NCI-H1048 (cell line): ENCODE results near the gene UBE2V1.
A peak's percentile ranks its signal among the peaks of the same experiment; 100 is the strongest.
"Not testable (repeated sequence)": the region's sequence is repeated elsewhere in the genome, so short reads cannot be mapped to it uniquely, and the experiment has no call there.

Experiments used
- DNase-seq: peaks from one replicate; lab custom pipeline; 2025; lab: John Stamatoyannopoulos, UW

Gene UBE2V1

GRCh38 chr20:50112512-50113419 is at the start of gene UBE2V1:
Gene UBE2V1 (minus strand): TSS chr20:50113150. CDS start chr20:50113128, 22 bp downstream.
- peak; percentile 35 for DNase-seq

DNA sequence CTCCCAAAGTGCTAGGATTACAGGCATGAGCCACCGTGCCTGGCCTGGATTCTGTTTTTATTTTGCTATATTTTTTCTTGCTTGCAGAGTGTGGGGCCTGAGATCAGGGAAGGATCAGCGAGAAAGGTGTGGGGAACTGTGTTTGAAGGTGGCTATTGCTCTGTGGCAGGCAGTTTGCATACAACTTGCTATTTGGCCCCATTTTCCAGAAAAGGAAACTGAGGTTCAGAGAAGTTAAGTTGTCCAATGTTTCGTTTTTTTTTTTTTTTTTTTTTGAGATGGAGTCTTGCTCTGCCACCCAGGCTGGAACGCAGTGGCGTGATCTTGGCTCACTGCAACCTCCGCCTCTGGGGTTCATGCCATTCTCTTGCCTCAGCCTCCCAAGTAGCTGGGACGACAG is 48.5 kb upstream of the UBE2V1 start:
- DNase-seq = not testable (repeated sequence)

DNA sequence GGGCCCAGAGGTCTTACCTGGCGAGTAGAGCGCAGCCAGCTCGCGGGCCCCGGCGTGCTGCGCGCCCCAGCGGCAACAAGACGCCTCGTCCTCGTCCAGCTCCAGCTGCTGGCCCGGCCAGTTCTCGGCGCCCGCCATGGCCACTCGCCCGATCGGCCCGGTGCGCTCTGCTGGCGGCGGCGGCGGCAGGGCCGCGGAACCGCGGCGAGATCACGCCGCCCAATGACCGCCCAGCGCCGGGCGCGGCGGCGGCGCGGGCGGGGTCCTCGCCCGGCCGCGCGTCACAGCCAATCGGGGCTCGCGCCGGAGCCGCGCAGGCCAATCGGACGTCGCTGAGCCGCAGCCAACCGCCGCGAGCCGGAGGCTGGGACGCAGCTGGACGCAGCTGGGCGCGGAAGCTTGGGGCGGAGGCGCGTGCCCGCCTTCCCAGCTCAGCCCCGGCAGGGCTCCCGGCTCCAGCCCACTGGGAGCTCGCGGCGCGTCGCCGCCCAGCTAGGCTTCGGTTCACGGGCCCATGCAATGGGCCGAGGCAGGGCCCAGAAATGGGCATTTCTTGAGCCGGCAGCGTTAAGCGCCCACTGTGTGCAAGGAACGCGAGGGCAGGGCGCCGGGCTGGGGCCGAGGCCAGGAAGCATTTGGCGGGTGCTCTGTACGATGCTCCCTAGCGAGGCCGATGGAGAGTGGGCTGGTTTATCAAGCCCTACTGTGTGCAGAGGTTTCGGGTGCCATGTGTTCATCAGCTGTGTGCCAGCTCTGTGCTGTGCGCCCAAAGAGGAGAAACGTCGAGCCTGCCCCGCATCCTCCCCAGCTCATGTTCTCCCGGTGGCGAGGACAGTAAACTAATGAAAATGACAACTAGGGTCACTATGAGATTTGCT is 40.8 kb upstream of the UBE2V1 start, which contains the start of gene PEDS1:
TSS of gene PEDS1 (minus strand) at position 224 of the 878 bp plus-strand sequence. CDS start at position 138, 86 bp downstream.
- peak; percentile 71 for DNase-seq

DNA sequence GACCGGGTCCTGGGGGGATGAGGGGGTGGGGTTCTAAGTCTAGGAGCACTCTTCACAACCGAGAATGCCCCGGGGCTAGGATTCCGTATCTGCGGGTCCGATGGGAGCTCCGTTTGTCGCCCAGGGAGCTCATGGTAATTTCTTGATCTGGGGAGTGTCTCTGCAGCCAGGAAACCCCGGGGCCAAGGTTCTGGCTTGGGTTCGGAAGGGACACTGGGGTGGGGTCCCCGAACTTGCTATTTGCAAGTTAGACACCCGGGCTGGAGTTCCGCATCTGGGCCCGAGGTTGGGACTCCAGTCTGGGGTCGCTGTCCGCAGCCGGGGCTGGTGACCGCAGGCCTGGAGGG is 40.2 kb upstream of the UBE2V1 start:
- DNase-seq = no peak

DNA sequence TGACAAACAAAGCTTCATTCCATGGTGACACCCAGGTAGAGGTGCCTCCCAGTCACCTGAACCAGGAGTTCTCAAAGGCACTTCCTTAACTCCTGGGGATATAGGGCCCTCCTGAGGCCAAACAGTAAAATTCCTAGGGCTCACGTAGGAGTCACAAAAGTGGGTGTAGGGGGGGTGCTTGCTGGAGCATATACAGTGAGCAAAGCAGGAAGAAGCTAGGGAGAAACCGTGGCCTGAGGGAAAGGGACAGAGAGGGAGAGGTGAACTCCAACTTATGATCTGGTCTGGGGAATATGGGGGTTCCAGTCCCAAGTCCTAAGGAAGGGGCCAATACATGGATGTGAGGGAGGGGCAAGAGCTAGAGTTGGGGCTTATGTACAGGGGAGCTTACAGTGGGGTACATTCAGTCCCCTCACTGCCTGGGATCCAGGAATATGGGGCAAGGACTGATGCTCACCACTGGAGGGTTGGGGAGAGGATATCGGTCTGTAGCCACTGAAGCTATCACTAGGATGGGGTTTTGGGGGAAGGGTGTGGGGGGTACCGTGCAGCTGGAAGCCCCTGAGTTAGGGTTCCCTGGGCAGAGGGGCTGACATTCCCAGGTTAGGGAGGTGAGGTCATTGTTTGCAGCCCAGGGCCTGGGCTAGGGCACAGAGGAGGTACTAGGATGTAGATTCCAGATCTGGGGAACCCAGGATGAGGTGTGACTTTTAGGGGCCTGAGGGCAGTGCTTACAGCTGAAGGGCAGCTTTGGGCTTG is 39.6 kb upstream of the UBE2V1 start:
- DNase-seq = no peak

DNA sequence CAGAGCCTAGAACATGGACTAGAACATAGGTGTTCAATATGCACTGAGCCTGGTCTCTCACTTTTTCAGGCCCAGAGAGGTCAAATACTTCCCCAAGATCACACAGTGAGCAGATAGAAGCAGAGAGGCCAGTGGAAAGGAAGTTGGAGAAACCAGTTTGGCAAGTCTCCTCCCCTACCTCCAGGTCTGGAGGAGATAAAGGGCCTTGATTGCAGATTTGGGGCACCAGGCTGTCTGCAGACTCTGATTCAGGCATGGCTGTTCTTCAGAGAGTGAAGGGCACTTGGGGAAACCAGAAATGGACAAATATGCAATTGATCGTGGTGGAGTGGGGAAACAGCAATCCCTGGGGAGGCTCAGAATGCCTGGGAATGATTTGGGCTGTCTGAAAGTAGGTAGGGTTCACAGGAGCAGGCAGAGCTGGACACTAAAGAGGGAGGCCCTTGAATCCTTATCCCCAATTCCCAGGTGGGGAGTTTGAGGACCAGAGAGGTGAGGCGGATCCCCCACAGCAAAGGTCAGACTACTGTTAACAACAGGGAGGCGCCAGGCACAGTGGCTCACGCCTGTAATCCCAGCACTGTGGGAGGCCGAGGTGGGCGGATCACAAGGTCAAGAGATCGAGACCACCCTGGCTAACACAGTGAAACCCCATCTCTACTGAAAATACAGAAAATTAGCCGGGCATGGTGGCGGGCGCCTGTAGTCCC is 38.2 kb upstream of the UBE2V1 start:
- peak; percentile 24 for DNase-seq

GRCh38 chr20:50149481-50150254 is 36.7 kb upstream of the UBE2V1 start:
- DNase-seq = no peak

DNA sequence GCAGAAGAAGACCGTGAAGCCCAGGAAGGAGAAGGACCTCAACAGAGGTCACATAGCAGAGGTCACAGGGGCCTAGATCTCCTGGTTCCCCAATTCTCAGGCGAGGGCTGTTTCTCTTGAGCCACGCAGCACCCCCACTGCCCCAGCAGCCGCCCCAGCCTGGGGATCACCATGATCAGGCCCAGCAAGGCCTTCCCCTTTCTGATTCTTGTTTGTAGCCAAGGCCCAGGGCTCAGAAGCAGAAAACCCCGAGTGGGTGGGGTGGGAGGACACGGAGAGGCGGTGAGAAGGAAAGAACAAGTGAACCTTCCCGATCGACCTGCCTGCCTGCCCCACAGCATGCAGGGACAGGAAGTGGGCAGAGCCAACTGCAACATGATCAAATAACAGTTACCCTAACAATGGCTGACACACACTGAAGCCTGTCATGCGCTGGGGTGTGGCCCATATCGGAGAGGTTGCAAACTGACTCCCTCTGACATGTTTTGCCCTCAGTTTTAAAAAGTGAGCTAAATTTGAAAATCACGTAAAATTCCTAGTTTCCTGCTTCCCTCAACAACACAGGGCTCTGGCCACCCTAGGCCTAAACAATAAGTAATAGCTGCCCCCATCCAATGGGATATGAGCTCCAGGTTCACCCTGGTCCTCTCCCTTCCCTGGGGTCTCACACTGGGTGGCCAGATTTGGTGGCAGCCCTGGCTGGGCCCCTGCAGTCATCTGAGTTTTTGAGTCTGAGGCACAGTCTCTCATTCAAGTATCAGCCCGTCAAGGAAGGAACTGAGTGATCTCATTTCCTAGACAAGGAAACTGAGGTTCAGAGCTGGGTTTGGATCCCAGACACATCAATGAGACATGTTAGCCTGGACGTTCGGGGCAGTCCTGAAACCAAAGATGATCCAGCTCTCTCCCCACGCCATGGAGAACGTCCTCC is 34.0 kb upstream of the UBE2V1 start:
- DNase-seq = no peak

DNA sequence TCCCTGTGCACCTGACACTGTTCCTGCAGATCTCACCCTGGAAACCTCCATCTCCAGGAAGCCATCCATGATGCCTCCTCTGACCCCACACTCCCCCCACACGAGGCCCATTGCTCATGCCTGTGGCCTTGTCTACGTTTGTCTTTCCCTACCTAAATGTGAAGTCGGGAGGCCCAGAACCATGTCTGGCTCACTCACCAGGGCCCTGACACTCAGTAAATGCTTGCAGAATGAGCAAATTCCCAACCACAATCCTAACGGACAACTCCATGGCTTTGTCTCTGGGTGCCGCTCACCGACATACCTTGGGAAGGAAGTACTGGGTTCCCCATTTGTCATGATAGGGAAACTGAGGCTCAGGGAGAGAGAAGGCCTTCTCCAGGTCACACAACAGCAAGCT is 33.3 kb upstream of the UBE2V1 start:
- no peak for DNase-seq

- no peak for DNase-seq
These were observed 32.6 kb upstream of the UBE2V1 start for GRCh38 chr20:50145566-50145965.

- no peak for DNase-seq
These were observed 31.4 kb upstream of the UBE2V1 start for GRCh38 chr20:50144362-50144761.

DNA sequence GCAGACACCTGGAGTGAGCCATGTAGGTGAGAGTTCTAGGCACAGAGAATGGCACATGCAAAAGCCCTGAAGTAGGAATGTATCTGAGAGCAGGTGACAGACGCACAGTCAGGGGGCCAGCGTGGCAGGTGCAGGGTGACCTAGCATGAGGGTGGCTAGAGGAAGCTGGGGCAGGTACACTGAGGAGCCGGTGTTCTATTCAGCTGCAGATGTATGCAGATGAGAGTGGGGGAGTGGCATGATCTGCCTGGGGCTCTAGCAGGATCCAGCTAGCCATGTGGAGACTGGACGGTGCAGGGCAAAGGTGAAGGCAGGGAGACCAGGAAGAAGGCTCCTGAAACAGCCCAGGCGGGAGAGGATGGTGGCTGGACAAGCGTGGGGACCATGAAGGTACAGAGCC is 29.9 kb upstream of the UBE2V1 start:
- DNase-seq = no peak

DNA sequence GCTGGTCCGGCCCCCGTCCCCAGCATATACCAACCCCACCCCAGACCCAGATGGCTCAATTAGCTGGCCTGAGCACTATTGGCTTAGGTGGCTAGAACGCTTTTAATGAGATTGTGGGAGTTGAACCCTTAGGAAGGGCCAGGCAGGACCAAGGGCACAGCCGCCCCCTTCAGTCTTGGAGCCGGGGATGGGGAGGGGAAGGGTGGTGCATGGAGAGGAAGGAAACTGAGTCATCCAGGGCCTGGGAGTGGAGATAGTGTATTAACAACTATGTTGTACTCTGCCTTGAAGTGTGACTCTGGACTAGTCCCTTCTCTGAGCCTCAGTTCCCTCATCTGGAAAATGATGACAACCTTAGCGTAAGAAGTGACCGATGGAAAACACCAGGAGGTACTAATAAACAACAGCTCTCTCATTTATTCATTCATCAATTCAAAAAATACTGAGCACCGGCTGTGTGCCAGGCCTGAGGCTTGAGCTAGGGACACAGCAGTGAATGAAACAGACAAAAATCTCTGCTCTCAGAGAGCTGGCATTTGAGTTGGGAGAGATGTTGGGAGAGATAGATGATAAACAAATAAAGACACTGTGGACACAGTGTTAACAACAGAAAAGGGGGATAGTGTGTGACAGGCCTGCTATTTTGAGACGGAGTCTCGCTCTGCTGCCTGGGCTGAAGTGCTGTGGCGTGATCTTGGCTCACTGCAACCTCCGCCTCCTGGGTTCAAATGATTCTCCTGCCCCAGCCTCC is 29.0 kb upstream of the UBE2V1 start:
- DNase-seq = no peak

GRCh38 chr20:50141018-50141675 is 28.2 kb upstream of the UBE2V1 start:
- DNase-seq = no peak

DNA sequence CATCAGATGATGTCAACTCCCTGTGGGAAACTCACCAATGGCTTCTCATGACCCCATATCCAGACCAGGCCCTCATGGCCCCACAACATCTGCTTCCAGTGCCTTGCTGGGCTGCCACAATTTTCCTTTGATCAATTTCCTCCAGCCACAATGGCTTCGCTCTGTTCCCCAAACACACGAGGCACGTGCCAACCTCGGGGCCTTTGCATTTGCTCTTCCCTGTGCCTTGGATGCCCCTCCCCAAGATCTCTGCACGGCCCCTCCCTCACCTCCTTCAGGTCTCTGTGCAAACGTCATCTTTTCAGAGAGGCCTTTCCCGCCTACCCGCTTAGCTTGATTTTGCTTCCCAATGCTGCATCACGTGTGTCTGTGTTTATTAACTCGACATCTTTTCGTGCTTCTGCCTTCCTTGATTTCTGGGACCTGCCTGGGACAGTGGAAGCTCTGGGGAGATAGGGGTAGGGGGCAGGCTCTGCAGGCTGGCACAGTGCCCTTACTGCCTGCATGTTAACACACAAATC is 27.4 kb upstream of the UBE2V1 start:
- DNase-seq = no peak

DNA sequence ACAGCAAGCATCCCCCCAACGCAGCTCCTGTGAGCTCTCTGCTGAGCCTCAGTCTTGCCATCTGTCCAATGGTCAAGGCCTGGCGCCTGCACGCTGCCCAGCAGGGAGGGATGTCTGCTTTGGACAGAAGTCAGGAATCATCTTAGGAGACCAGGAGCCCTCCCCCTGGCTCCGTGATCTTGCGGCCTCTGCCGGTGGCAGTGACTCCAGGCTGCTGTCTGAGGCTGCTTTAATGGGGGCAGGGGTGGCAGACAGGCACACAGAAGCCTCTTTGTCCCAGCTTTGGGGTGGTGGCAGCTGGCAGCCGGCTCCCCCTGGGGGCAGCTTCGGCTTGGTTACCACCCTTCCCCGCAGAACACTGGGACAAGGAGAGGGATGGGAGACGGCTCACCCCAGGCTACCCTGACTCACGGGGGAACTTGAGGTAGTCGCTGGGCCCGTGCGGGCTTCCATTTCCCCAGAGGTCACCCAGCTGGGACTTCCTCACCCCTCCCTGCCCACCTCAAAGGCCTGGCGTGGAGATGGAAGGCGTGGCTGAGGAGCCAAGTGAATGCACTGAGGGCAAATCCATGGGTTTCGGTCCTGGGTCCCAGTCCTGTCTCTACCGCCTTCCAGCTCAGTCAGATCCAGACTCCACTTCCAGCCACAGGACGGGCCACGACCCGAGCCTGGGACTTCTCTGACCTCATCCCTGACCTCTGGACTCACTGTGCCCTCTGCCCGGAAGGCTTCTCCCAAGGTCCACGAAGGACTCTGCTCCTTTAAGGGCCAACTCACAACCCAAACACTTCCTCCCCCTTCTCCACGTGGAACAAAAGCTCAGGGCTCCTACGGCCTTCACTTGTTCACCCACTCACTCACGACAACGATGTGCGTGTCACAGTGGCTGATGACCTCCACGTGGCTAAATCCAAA is 25.8 kb upstream of the UBE2V1 start:
- peak; percentile 45 for DNase-seq

GRCh38 chr20:50138120-50138478 is 25.1 kb upstream of the UBE2V1 start:
- no peak for DNase-seq
